Brain microvascular endothelial cell (primary cell): ENCODE results near the gene C1QTNF12.

Experiments
- DNase-seq: peaks from one replicate; pipeline ENCODE4 v3.0.0-alpha.2; 2020
- H3K27ac ChIP-seq: fragments of 250-450 bp; sonication (Bioruptor Pico); 2 replicates; pipeline ENCODE4 v1.5.1; 2020; ENCODE audit warnings: mild to moderate bottlenecking, moderate library complexity
- H3K27me3 ChIP-seq: fragments of 250-450 bp; sonication (Bioruptor Pico); replicated peaks from 2 replicates; pipeline ENCODE4 v1.5.1; 2020; ENCODE audit warnings: mild to moderate bottlenecking
- H3K36me3 ChIP-seq: fragments of 250-450 bp; sonication (Bioruptor Pico); replicated peaks from 2 replicates; pipeline ENCODE4 v1.5.1; 2020; ENCODE audit warnings: mild to moderate bottlenecking
- H3K4me3 ChIP-seq: 2 replicates; pipeline ENCODE4 v1.5.1; 2011; ENCODE audit warnings: low read depth, mild to moderate bottlenecking, control low read depth, low read length, moderate library complexity
- CTCF ChIP-seq: IDR thresholded peaks from 2 replicates; pipeline ENCODE4 v1.5.1; 2011; ENCODE audit warnings: low read depth, mild to moderate bottlenecking, moderate library complexity, low read length, control low read depth, inconsistent platforms; ENCODE audit errors: missing control alignments
- in situ Hi-C: cut with HindIII; loops from 2 replicates; pipeline ENCODE4 v1.10.0; 2017; ENCODE audit warnings: low sequenced_read_pairs, low pct_ligation_motif_present

Gene C1QTNF12

GRCh38 chr1:1264026-1264425, 17.5 kb upstream of the C1QTNF12 start:
- in situ Hi-C loops, result no loop called here
- Histone ChIP-seq H3K4me3 (no peak overlapping the region), H3K36me3 (peaks cover 50% of the 10 kb centered on the region), H3K27ac (peak overlapping the region; percentile 85), H3K27me3 (no peaks in the 10 kb centered on the region)
- DNase-seq, result no peak
- TF ChIP-seq CTCF, result no peak

GRCh38 chr1:1262758-1263157, 16.2 kb upstream of the C1QTNF12 start:
- in situ Hi-C loops, result no loop called here
- H3K4me3 ChIP-seq, result no peak overlapping the region
- TF ChIP-seq CTCF, result no peak
- DNase-seq, result no peak
- no peaks in the 10 kb centered on the region for H3K27me3 ChIP-seq
- H3K27ac ChIP-seq, result no peak overlapping the region
- peaks cover 49% of the 10 kb centered on the region for H3K36me3 ChIP-seq

- peaks cover 42% of the 10 kb centered on the region for H3K36me3 ChIP-seq
These were observed 15.5 kb upstream of the C1QTNF12 start for GRCh38 chr1:1262071-1262470.

GRCh38 chr1:1260843-1261560, 14.5 kb upstream of the C1QTNF12 start:
- in situ Hi-C loops, result no loop called here
- Histone ChIP-seq H3K27me3 (no peaks in the 10 kb centered on the region), H3K36me3 (peaks cover 45% of the 10 kb centered on the region), H3K4me3 (no peak overlapping the region), H3K27ac (no peak overlapping the region)
- TF ChIP-seq CTCF, result no peak
- no peak for DNase-seq

More at GRCh38 chr1:1262071-1262470, 15.5 kb upstream of the C1QTNF12 start:
- no peak for DNase-seq
- Histone ChIP-seq H3K27ac (no peak overlapping the region), H3K4me3 (no peak overlapping the region), H3K27me3 (no peaks in the 10 kb centered on the region)
- in situ Hi-C loops, result no loop called here
- no peak for TF ChIP-seq CTCF

- no peak overlapping the region for H3K27ac ChIP-seq
- H3K4me3 ChIP-seq, result no peak overlapping the region
- in situ Hi-C loops, result no loop called here
- TF ChIP-seq CTCF, result no peak
- H3K27me3 ChIP-seq, result no peaks in the 10 kb centered on the region
- DNase-seq, result no peak
- H3K36me3 ChIP-seq, result peaks cover 55% of the 10 kb centered on the region
These were observed 13.6 kb upstream of the C1QTNF12 start for GRCh38 chr1:1259951-1260600.
